Astrocyte (in vitro differentiated cells and primary cell): ENCODE measurements around the gene STK33. TPM values are rescaled to one million over a fixed set of nuclear protein-coding genes. Genes with fewer than 3 reads are reported as not detected.

ENCODE experiments used
- DNase-seq: peaks from one replicate; pipeline ENCODE4 v3.0.0-alpha.2; 2010; ENCODE audit warnings: low read depth
- FAIRE-seq: peaks from 2 replicates; lab custom pipeline; 2011; peaks lifted over from hg19 to GRCh38; lab: Jason Lieb, UNC
- H2AFZ ChIP-seq: 2 replicates; pipeline ENCODE4 v1.6.0; 2012; ENCODE audit warnings: low read depth, low read length, inconsistent platforms
- H3K27ac ChIP-seq: 2 replicates; pipeline ENCODE4 v1.5.1; 2011; ENCODE audit warnings: low read depth, low read length, inconsistent platforms
- H3K27me3 ChIP-seq: 2 replicates; pipeline ENCODE4 v1.6.0; 2011; ENCODE audit warnings: low read length, inconsistent platforms; ENCODE audit not compliant: insufficient read depth
- H3K36me3 ChIP-seq: 2 replicates; pipeline ENCODE4 v1.5.1; 2011; ENCODE audit warnings: low read length, inconsistent platforms; ENCODE audit not compliant: insufficient read depth
- H3K4me1 ChIP-seq: 2 replicates; pipeline ENCODE4 v1.5.1; 2011; ENCODE audit warnings: low read length, inconsistent platforms; ENCODE audit not compliant: insufficient read depth
- H3K4me2 ChIP-seq: 2 replicates; pipeline ENCODE4 v1.6.0; 2012; ENCODE audit warnings: low read length, inconsistent platforms
- H3K4me3 ChIP-seq: 2 replicates; pipeline ENCODE4 v1.5.1; 2011; ENCODE audit warnings: low read depth, mild to moderate bottlenecking, low read length, inconsistent platforms; ENCODE audit not compliant: insufficient read depth
- H3K79me2 ChIP-seq: 2 replicates; pipeline ENCODE4 v1.6.0; 2012; ENCODE audit warnings: mild to moderate bottlenecking, low read length, inconsistent platforms; ENCODE audit not compliant: insufficient read depth
- H3K9ac ChIP-seq: 2 replicates; pipeline ENCODE4 v1.6.0; 2012; ENCODE audit warnings: mild to moderate bottlenecking, low read length, inconsistent platforms
- H3K9me3 ChIP-seq: 2 replicates; pipeline ENCODE4 v1.5.1; 2012; ENCODE audit warnings: low read depth, mild to moderate bottlenecking, low read length, inconsistent platforms; ENCODE audit not compliant: insufficient read depth
- H4K20me1 ChIP-seq: 2 replicates; pipeline ENCODE4 v1.6.0; 2012; ENCODE audit warnings: low read length, inconsistent platforms; ENCODE audit not compliant: insufficient read depth
- H3K27ac Mint-ChIP-seq: one replicate; pipeline ENCODE4 v1.8.0; 2021; ENCODE audit warnings: mild to moderate bottlenecking, mixed read lengths; ENCODE audit not compliant: unreplicated experiment
- H3K27me3 Mint-ChIP-seq: one replicate; pipeline ENCODE4 v1.8.0; 2021; ENCODE audit warnings: low read depth, mixed read lengths; ENCODE audit not compliant: unreplicated experiment
- H3K36me3 Mint-ChIP-seq: one replicate; pipeline ENCODE4 v1.8.0; 2021; ENCODE audit warnings: low read depth, mixed read lengths; ENCODE audit not compliant: unreplicated experiment
- H3K4me1 Mint-ChIP-seq: one replicate; pipeline ENCODE4 v1.8.0; 2021; ENCODE audit warnings: low read depth, mixed read lengths; ENCODE audit not compliant: unreplicated experiment
- H3K4me3 Mint-ChIP-seq: one replicate; pipeline ENCODE4 v1.8.0; 2021; ENCODE audit warnings: mild to moderate bottlenecking, moderate library complexity, mixed read lengths; ENCODE audit not compliant: unreplicated experiment
- H3K9me3 Mint-ChIP-seq: one replicate; pipeline ENCODE4 v1.8.0; 2021; ENCODE audit warnings: mild to moderate bottlenecking, mixed read lengths; ENCODE audit not compliant: unreplicated experiment
- CTCF ChIP-seq: IDR thresholded peaks from 2 replicates; pipeline ENCODE4 v1.5.1; 2011; ENCODE audit warnings: low read depth, mild to moderate bottlenecking, inconsistent platforms, low read length, moderate library complexity; ENCODE audit not compliant: insufficient read depth
- EZH2 ChIP-seq: IDR thresholded peaks from 2 replicates; pipeline ENCODE4 v1.6.1; 2012; ENCODE audit warnings: mild to moderate bottlenecking, low read length, inconsistent platforms; ENCODE audit not compliant: insufficient read depth
- total RNA-seq: library from RNA; stranded (reverse); gene quantifications from 2 replicates; pipeline ENCODE4 v1.2.1, GENCODE V29; 2021

Gene STK33
- total RNA-seq, 1 donor from 2014 or later: 7.5 TPM

- FAIRE-seq: no peak
Observed at GRCh38 chr11:8641332-8641731, 47.3 kb upstream of the STK33 start.

GRCh38 chr11:8640267-8640906 is 46.4 kb upstream of the STK33 start:
- H2AFZ ChIP-seq: no peak overlapping the region
- H4K20me1 ChIP-seq: no peaks in the 10 kb centered on the region
- peaks cover 5% of the 10 kb centered on the region for H3K36me3 ChIP-seq
- H3K27me3 ChIP-seq: no peaks in the 10 kb centered on the region
- no peak for DNase-seq
- H3K9me3 ChIP-seq: no peaks in the 10 kb centered on the region
- Mint-ChIP-seq H3K27ac (no peak overlapping the region), H3K27me3 (peaks cover 3% of the 10 kb centered on the region), H3K4me1 (peaks cover 9% of the 10 kb centered on the region), H3K36me3 (peaks cover 30% of the 10 kb centered on the region), H3K9me3 (peaks cover 4% of the 10 kb centered on the region), H3K4me3 (no peak overlapping the region)
- TF ChIP-seq CTCF (no peak), EZH2 (no peak)
- no peak overlapping the region for H3K4me3 ChIP-seq
- FAIRE-seq: no peak
- H3K4me1 ChIP-seq: peaks cover 6% of the 10 kb centered on the region
- H3K4me2 ChIP-seq: no peak overlapping the region
- no peak overlapping the region for H3K27ac ChIP-seq
- no peaks in the 10 kb centered on the region for H3K79me2 ChIP-seq
- H3K9ac ChIP-seq: no peak overlapping the region

More at GRCh38 chr11:8641332-8641731, 47.3 kb upstream of the STK33 start:
- Histone ChIP-seq H3K27ac (no peak overlapping the region), H3K79me2 (no peaks in the 10 kb centered on the region), H3K9ac (no peak overlapping the region), H3K4me1 (peaks cover 6% of the 10 kb centered on the region), H3K4me2 (no peak overlapping the region), H4K20me1 (no peaks in the 10 kb centered on the region), H3K4me3 (no peak overlapping the region), H2AFZ (no peak overlapping the region), H3K36me3 (peaks cover 8% of the 10 kb centered on the region), H3K27me3 (no peaks in the 10 kb centered on the region), H3K9me3 (no peaks in the 10 kb centered on the region)
- peaks cover 30% of the 10 kb centered on the region for H3K36me3 Mint-ChIP-seq
- H3K4me3 Mint-ChIP-seq: no peak overlapping the region
- no peak for DNase-seq
- no peak for TF ChIP-seq EZH2
- TF ChIP-seq CTCF: no peak
- H3K27me3 Mint-ChIP-seq: no peaks in the 10 kb centered on the region
- peaks cover 9% of the 10 kb centered on the region for H3K4me1 Mint-ChIP-seq
- H3K9me3 Mint-ChIP-seq: no peaks in the 10 kb centered on the region
- H3K27ac Mint-ChIP-seq: no peak overlapping the region

GRCh38 chr11:8639655-8640054 is 45.6 kb upstream of the STK33 start:
- TF ChIP-seq CTCF: no peak
- TF ChIP-seq EZH2: no peak
- H3K9me3 ChIP-seq: no peaks in the 10 kb centered on the region
- DNase-seq: no peak
- peaks cover 5% of the 10 kb centered on the region for H3K36me3 ChIP-seq
- H3K4me2 ChIP-seq: no peak overlapping the region
- Mint-ChIP-seq H3K4me1 (peaks cover 9% of the 10 kb centered on the region), H3K4me3 (no peak overlapping the region), H3K27ac (no peak overlapping the region), H3K9me3 (peaks cover 4% of the 10 kb centered on the region), H3K36me3 (peaks cover 36% of the 10 kb centered on the region), H3K27me3 (peaks cover 3% of the 10 kb centered on the region)
- H4K20me1 ChIP-seq: no peaks in the 10 kb centered on the region
- no peak overlapping the region for H3K4me3 ChIP-seq
- H3K27ac ChIP-seq: no peak overlapping the region
- H3K4me1 ChIP-seq: peaks cover 6% of the 10 kb centered on the region
- no peak overlapping the region for H2AFZ ChIP-seq
- H3K9ac ChIP-seq: no peak overlapping the region
- no peaks in the 10 kb centered on the region for H3K79me2 ChIP-seq
- H3K27me3 ChIP-seq: no peaks in the 10 kb centered on the region
- FAIRE-seq: no peak
